ENCODE measurements around the gene PACRG. TPM values are rescaled to one million over a fixed set of nuclear protein-coding genes. Genes with fewer than 3 reads are reported as not detected.

The PACRG gene
- total RNA-seq, 1 experiment from 2014 or later: not detected

GRCh38 chr6:163282672-163283071 lies 554.9 kb downstream of the PACRG start:
- no peaks in the 10 kb centered on the region for H3K9me3 Mint-ChIP-seq (ENCODE audit: unreplicated experiment)
- H3K36me3 ChIP-seq (ENCODE audit: control insufficient read depth, insufficient read depth, low read length): no peaks in the 10 kb centered on the region
- H3K4me1 ChIP-seq: no peaks in the 10 kb centered on the region
- no peaks in the 10 kb centered on the region for H3K9me3 ChIP-seq
- no peak overlapping the region for H3K4me3 ChIP-seq (ENCODE audit: low read depth, low read length)
- intact Hi-C loops (cut with micrococcal nuclease; ENCODE audit: unreplicated experiment): no loop called here
- CTCF ChIA-PET: no interaction called here
- no peaks in the 10 kb centered on the region for H3K4me1 Mint-ChIP-seq (ENCODE audit: low read depth, unreplicated experiment)
- H3K27me3 Mint-ChIP-seq (ENCODE audit: insufficient read depth, unreplicated experiment): peaks cover 4% of the 10 kb centered on the region
- POLR2A ChIA-PET: no interaction called here
- H3K27ac Mint-ChIP-seq (ENCODE audit: unreplicated experiment): no peak overlapping the region
- BruUV-seq (replicated peaks): no TSS peak
- no peak for DNase-seq
- TF ChIP-seq CTCF (IDR thresholded peaks at IDR 0.05; ENCODE audit: insufficient read depth in 1 of 2, low read depth in 1 of 2, low read length in 1 of 2, severe bottlenecking in 1 of 2, unreplicated experiment in 1 of 2): no peak
- H3K4me3 Mint-ChIP-seq (ENCODE audit: unreplicated experiment): no peak overlapping the region
- peaks cover 5% of the 10 kb centered on the region for H3K36me3 Mint-ChIP-seq (ENCODE audit: insufficient read depth, unreplicated experiment)
- H3K27me3 ChIP-seq (replicated peaks; ENCODE audit: control insufficient read depth, insufficient read depth, low read length): no peaks in the 10 kb centered on the region

GRCh38 chr6:163284151-163284550 lies 556.4 kb downstream of the PACRG start:
- H3K9me3 ChIP-seq: no peaks in the 10 kb centered on the region
- no TSS peak for BruUV-seq (replicated peaks)
- no peaks in the 10 kb centered on the region for H3K9me3 Mint-ChIP-seq (ENCODE audit: unreplicated experiment)
- H3K27ac Mint-ChIP-seq (ENCODE audit: unreplicated experiment): no peak overlapping the region
- DNase-seq: no peak
- ChIA-PET CTCF (no interaction called here), POLR2A (no interaction called here)
- peaks cover 4% of the 10 kb centered on the region for H3K27me3 Mint-ChIP-seq (ENCODE audit: insufficient read depth, unreplicated experiment)
- H3K36me3 Mint-ChIP-seq (ENCODE audit: insufficient read depth, unreplicated experiment): peaks cover 5% of the 10 kb centered on the region
- no peak overlapping the region for H3K4me3 Mint-ChIP-seq (ENCODE audit: unreplicated experiment)
- H3K4me1 ChIP-seq: no peaks in the 10 kb centered on the region
- intact Hi-C loops (cut with micrococcal nuclease; ENCODE audit: unreplicated experiment): no loop called here
- no peaks in the 10 kb centered on the region for H3K36me3 ChIP-seq (ENCODE audit: control insufficient read depth, insufficient read depth, low read length)
- no peak for TF ChIP-seq CTCF (IDR thresholded peaks at IDR 0.05; ENCODE audit: insufficient read depth in 1 of 2, low read depth in 1 of 2, low read length in 1 of 2, severe bottlenecking in 1 of 2, unreplicated experiment in 1 of 2)
- H3K4me1 Mint-ChIP-seq (ENCODE audit: low read depth, unreplicated experiment): no peaks in the 10 kb centered on the region
- no peaks in the 10 kb centered on the region for H3K27me3 ChIP-seq (replicated peaks; ENCODE audit: control insufficient read depth, insufficient read depth, low read length)
- no peak overlapping the region for H3K4me3 ChIP-seq (ENCODE audit: low read depth, low read length)

- Histone ChIP-seq H3K9me3 (no peaks in the 10 kb centered on the region), H3K4me3 (ENCODE audit: low read depth, low read length) (no peak overlapping the region), H3K4me1 (no peaks in the 10 kb centered on the region), H3K36me3 (ENCODE audit: control insufficient read depth, insufficient read depth, low read length) (no peaks in the 10 kb centered on the region), H3K27me3 (replicated peaks; ENCODE audit: control insufficient read depth, insufficient read depth, low read length) (no peaks in the 10 kb centered on the region)
- intact Hi-C loops (cut with micrococcal nuclease; ENCODE audit: unreplicated experiment): no loop called here
- Mint-ChIP-seq H3K36me3 (ENCODE audit: insufficient read depth, unreplicated experiment) (peaks cover 5% of the 10 kb centered on the region), H3K27ac (ENCODE audit: unreplicated experiment) (no peak overlapping the region), H3K27me3 (ENCODE audit: insufficient read depth, unreplicated experiment) (peaks cover 3% of the 10 kb centered on the region), H3K9me3 (ENCODE audit: unreplicated experiment) (no peaks in the 10 kb centered on the region), H3K4me3 (ENCODE audit: unreplicated experiment) (no peak overlapping the region), H3K4me1 (ENCODE audit: low read depth, unreplicated experiment) (no peaks in the 10 kb centered on the region)
- no peak for TF ChIP-seq CTCF (IDR thresholded peaks at IDR 0.05; ENCODE audit: insufficient read depth in 1 of 2, low read depth in 1 of 2, low read length in 1 of 2, severe bottlenecking in 1 of 2, unreplicated experiment in 1 of 2)
- no TSS peak for BruUV-seq (replicated peaks)
- CTCF ChIA-PET: no interaction called here
- POLR2A ChIA-PET: no interaction called here
- no peak for DNase-seq
Measured at GRCh38 chr6:163285691-163286090, 557.9 kb downstream of the PACRG start.

Data from Caco-2 (cell line).